Ovary (tissue), 3 donors: ENCODE measurements around the gene KRTAP4-16.

ENCODE experiments used
- EP300 ChIP-seq: sonication (generic); formaldehyde crosslinking; IDR thresholded peaks from one replicate; pipeline ENCODE4 v1.6.1; 2017; ENCODE audit warnings: antibody characterized with exemption
- POLR2A ChIP-seq: fragments of 450-650 bp; IDR thresholded peaks from one replicate; pipeline ENCODE4 v1.6.1; 2017; ENCODE audit warnings: antibody characterized with exemption, mild to moderate bottlenecking, moderate library complexity
- TF ChIP-seq, protein P1 (sequence below), 3 donors: fragments of 450-650 bp in 2 of 3; fragments of 200-600 bp in 1 of 3; IDR thresholded peaks; one replicate each; pipeline versions ENCODE4 v1.5.1 to v1.8.0; 2016 to 2022; ENCODE audit warnings: antibody characterized with exemption in 3 of 3, mild to moderate bottlenecking in 1 of 3
- donor health status: DM: no; HTN: no; CAD: no.

DNA sequence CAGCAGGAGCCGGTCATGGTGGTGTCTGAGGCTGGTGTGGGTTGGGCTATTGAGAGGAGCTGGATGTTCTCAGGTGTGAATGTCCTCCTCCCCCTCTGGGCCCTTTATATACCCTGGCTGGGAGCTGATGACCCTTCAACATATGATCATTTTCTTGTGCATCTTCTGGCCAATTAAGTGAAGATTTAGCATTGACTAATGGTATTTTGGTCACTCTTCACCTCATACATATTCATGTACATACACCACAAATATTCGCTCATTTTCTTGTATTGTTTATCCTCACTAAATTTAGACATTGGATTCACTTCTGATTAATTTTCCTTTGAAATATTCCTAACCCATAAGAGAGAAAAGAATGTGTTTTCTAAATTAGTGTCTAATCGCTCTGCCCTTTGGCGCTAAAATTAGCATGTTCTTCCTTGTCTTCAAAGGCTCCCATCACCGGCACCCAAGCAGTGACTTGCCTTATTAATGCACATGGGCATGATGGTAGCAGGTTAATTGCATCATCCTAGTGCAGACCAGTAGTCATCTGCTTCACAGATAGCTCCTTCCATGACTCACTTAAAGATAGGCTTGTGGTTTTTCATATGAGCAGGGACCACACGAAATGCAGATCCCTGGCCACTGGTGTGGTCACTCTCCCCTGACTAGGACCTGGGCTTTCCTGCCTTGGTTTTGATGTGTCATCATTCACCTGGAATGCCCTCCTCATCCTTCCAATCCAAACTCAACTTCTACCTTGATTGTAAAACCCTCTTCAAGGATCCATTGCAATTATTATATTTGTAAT is 36.0 kb downstream of the KRTAP4-16 start, which contains the start of gene KRTAP2-4:
- TF ChIP-seq POLR2A (no peak), EP300 (no peak)
- TF ChIP-seq, protein P1, sequence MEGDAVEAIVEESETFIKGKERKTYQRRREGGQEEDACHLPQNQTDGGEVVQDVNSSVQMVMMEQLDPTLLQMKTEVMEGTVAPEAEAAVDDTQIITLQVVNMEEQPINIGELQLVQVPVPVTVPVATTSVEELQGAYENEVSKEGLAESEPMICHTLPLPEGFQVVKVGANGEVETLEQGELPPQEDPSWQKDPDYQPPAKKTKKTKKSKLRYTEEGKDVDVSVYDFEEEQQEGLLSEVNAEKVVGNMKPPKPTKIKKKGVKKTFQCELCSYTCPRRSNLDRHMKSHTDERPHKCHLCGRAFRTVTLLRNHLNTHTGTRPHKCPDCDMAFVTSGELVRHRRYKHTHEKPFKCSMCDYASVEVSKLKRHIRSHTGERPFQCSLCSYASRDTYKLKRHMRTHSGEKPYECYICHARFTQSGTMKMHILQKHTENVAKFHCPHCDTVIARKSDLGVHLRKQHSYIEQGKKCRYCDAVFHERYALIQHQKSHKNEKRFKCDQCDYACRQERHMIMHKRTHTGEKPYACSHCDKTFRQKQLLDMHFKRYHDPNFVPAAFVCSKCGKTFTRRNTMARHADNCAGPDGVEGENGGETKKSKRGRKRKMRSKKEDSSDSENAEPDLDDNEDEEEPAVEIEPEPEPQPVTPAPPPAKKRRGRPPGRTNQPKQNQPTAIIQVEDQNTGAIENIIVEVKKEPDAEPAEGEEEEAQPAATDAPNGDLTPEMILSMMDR (IDR thresholded peaks at IDR 0.05): no peak
